GM23248 (cell line): ENCODE data around the gene KLHDC3. TPM values are rescaled to one million over a fixed set of nuclear protein-coding genes. Genes with fewer than 3 reads are reported as not detected.
A peak's percentile ranks its signal among the peaks of the same experiment; 100 is the strongest.
"Not testable (repeated sequence)": the region's sequence is repeated elsewhere in the genome, so short reads cannot be mapped to it uniquely, and the experiment has no call there.

Experiments
- DNase-seq: peaks from one replicate; pipeline ENCODE4 v3.0.0-alpha.2; 2015
- H2AFZ ChIP-seq: fragments of 200-600 bp; sonication (generic); 2 replicates; pipeline ENCODE4 v1.6.1; 2016; ENCODE audit warnings: antibody characterized with exemption
- H3F3A ChIP-seq: fragments of 200-600 bp; sonication (generic); 2 replicates; pipeline ENCODE4 v1.6.1; 2016; ENCODE audit warnings: mild to moderate bottlenecking, antibody characterized with exemption, mixed run types; ENCODE audit not compliant: insufficient read depth
- H3K27ac ChIP-seq: fragments of 200-600 bp; sonication (generic); 2 replicates; pipeline ENCODE4 v1.5.1; 2016; ENCODE audit warnings: mild to moderate bottlenecking
- H3K27me3 ChIP-seq: fragments of 200-600 bp; sonication (generic); replicated peaks from 2 replicates; pipeline ENCODE4 v1.6.1; 2016; ENCODE audit warnings: mild to moderate bottlenecking; ENCODE audit not compliant: insufficient read depth
- H3K36me3 ChIP-seq: fragments of 200-600 bp; sonication (generic); 2 replicates; pipeline ENCODE4 v1.6.1; 2016; ENCODE audit warnings: low read depth, mild to moderate bottlenecking
- H3K4me1 ChIP-seq: fragments of 200-600 bp; sonication (generic); 2 replicates; pipeline ENCODE4 v1.6.1; 2016; ENCODE audit warnings: mild to moderate bottlenecking; ENCODE audit not compliant: insufficient read depth
- H3K4me2 ChIP-seq: fragments of 200-600 bp; sonication (generic); one replicate; pipeline ENCODE4 v1.6.1; 2016; ENCODE audit warnings: mild to moderate bottlenecking; ENCODE audit not compliant: unreplicated experiment
- H3K4me3 ChIP-seq: fragments of 200-600 bp; sonication (generic); 2 replicates; pipeline ENCODE4 v1.5.1; 2016; ENCODE audit warnings: mild to moderate bottlenecking
- H3K79me2 ChIP-seq: fragments of 200-600 bp; sonication (generic); 2 replicates; pipeline ENCODE4 v1.6.1; 2016; ENCODE audit warnings: mild to moderate bottlenecking; ENCODE audit not compliant: insufficient read depth
- H3K9ac ChIP-seq: fragments of 200-600 bp; sonication (generic); 2 replicates; pipeline ENCODE4 v1.6.1; 2016; ENCODE audit warnings: mild to moderate bottlenecking
- H3K9me2 ChIP-seq: fragments of 200-600 bp; sonication (generic); 2 replicates; pipeline ENCODE4 v1.6.1; 2016; ENCODE audit warnings: mixed run types, mild to moderate bottlenecking, moderate library complexity; ENCODE audit not compliant: insufficient read depth
- H3K9me3 ChIP-seq: fragments of 200-600 bp; sonication (generic); one replicate; pipeline ENCODE4 v1.6.1; 2017; ENCODE audit warnings: low read depth
- H4K20me1 ChIP-seq: fragments of 200-600 bp; sonication (generic); 2 replicates; pipeline ENCODE4 v1.6.0; 2016; ENCODE audit not compliant: insufficient read depth
- EZH2 ChIP-seq: fragments of 200-600 bp; sonication (generic); IDR thresholded peaks from 2 replicates; pipeline ENCODE4 v1.6.1; 2018; ENCODE audit warnings: antibody characterized with exemption, mild to moderate bottlenecking; ENCODE audit not compliant: insufficient read depth, poor library complexity, severe bottlenecking
- EZH2phosphoT487 ChIP-seq: fragments of 200-600 bp; sonication (generic); IDR thresholded peaks from 2 replicates; pipeline ENCODE4 v1.6.1; 2018; ENCODE audit warnings: antibody characterized with exemption, moderate library complexity, mild to moderate bottlenecking, low read depth; ENCODE audit not compliant: insufficient read depth
- WGBS, 2 experiments: methylation state at CpG; one replicate each; pipeline ENCODE4 v1.1.6; 2015 to 2017; ENCODE audit warnings: low lambda C conversion rate in 2 of 2, low coverage in 1 of 2; ENCODE audit errors: missing lambda C conversion rate in 2 of 2; 5-methylcytosine and 5-hydroxymethylcytosine counted together
- in situ Hi-C: fragments of 300-500 bp; cut with MboI; formaldehyde crosslinking; loops from 2 replicates; pipeline ENCODE4 v1.15.0; 2020
- polyA plus RNA-seq: library from polyadenylated mRNA; unstranded; fragments of >200 nt; fragmentation: Nextera tagmentation; extraction: Ambion mirVana; gene quantifications from 2 replicates; pipeline ENCODE4 v1.2.1, GENCODE V29; 2016
- total RNA-seq: library from RNA; depleted of rRNA; stranded (reverse); fragments of >200 nt; shearing (Covaris generic); gene quantifications from 2 replicates; pipeline ENCODE4 v1.2.3, GENCODE V29; 2014

Gene KLHDC3
- total and polyA plus RNA-seq, 2 experiments from 2014 or later, result 94.3 to 129 TPM

DNA sequence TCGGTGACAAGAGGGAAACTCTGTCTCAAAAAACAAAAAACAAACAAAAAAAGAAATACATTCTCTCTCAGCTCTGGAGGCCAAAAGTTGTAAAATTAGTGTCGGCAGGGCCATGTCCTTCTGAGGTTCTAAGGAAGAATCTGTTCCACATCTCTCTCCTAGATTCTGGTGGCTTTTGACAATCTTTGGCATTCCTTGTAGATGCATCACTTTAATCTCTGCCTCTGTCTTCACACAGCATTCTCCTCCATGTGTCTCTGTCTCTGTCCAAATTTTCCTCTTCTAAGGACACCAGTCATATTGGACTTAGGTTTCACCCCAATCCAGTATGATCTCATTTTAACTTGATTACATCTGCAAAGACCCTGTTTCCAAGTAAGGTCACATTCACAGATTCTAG lies 20.6 kb upstream of the KLHDC3 start:
- no peak overlapping the region for H2AFZ ChIP-seq
- no peaks in the 10 kb centered on the region for H3K9me3 ChIP-seq
- no peaks in the 10 kb centered on the region for H4K20me1 ChIP-seq
- H3K4me1 ChIP-seq, result 0 out of 2 replicates have a peak, but pooled peaks cover 3% of the 10 kb centered on the region
- no peaks in the 10 kb centered on the region for H3K9me2 ChIP-seq
- no peaks in the 10 kb centered on the region for H3K27me3 ChIP-seq
- in situ Hi-C loops, result no loop called here
- no peaks in the 10 kb centered on the region; the same call in 1 of the 2 replicates for H3K36me3 ChIP-seq
- H3F3A ChIP-seq, result no peaks in the 10 kb centered on the region; the same call in 1 of the 2 replicates
- H3K79me2 ChIP-seq, result peaks cover 34% of the 10 kb centered on the region
- DNase-seq, result peak; percentile 28
- H3K4me2 ChIP-seq, result no peak overlapping the region
- no peak overlapping the region for H3K9ac ChIP-seq
- H3K4me3 ChIP-seq, result no peak overlapping the region
- WGBS, 2 experiments, result 64 to 78% methylated on average over 2 of the region's 2 CpGs
- no peak overlapping the region for H3K27ac ChIP-seq
- no peak for TF ChIP-seq EZH2phosphoT487
- TF ChIP-seq EZH2, result no peak

DNA sequence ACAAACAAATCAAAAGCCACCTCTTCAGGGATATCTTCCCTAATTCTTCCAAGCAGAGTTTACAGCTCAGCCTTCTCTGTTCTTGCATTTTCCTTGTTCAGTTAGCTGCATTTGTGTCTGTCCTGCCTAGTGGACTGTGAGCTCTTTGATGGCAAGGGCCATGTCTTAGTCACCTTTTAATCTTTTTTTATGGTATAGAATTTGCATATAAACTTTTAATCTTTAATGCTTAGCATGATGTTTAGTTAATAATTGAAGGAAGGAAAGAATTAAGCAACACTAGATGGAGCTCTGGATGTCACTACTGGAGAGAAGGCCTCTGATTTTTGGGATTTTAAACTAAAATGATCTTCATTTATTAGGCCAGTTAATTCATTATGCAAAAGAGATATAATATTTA lies 17.5 kb upstream of the KLHDC3 start:
- Histone ChIP-seq H3K79me2 (peaks cover 36% of the 10 kb centered on the region), H3K9ac (no peak overlapping the region), H3K9me2 (no peaks in the 10 kb centered on the region), H3K4me3 (no peak overlapping the region), H3K27me3 (no peaks in the 10 kb centered on the region), H3K4me1 (0 out of 2 replicates have a peak, but pooled peaks cover 3% of the 10 kb centered on the region), H3F3A (no peaks in the 10 kb centered on the region; the same call in 1 of the 2 replicates), H3K27ac (no peak overlapping the region), H3K9me3 (no peaks in the 10 kb centered on the region), H3K4me2 (no peak overlapping the region), H2AFZ (no peak overlapping the region), H3K36me3 (no peaks in the 10 kb centered on the region; the same call in 1 of the 2 replicates), H4K20me1 (no peaks in the 10 kb centered on the region)
- no peak for DNase-seq
- in situ Hi-C loops, result no loop called here
- TF ChIP-seq EZH2, result no peak
- no peak for TF ChIP-seq EZH2phosphoT487

DNA sequence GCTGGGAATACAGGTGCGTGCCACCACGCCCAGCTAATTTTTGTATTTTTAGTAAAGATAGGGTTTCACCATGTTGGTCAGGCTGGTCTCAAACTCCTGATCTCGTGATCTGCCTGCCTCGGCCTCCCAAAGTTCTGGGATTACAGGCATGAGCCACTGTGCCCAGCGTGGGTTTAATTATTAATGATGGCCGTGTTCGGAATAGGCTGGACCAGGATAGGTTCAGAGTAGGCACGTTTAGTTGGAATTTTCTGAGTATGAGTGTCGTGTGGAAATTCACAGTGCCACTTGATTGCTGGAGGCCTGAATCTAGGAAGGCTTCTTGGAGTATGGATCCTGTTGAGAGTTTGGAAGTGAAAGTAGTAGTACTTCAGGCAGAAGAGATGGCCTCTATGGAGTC lies 15.8 kb upstream of the KLHDC3 start:
- H3K9ac ChIP-seq, DNase-seq, H3K9me2 ChIP-seq, H3K4me2 ChIP-seq, H3K9me3 ChIP-seq, H3K27me3 ChIP-seq, in situ Hi-C loops, H3K4me3 ChIP-seq, H3F3A ChIP-seq, H3K36me3 ChIP-seq, H4K20me1 ChIP-seq, H2AFZ ChIP-seq, H3K4me1 ChIP-seq, H3K27ac ChIP-seq: not testable (repeated sequence)
- peaks cover 32% of the 10 kb centered on the region for H3K79me2 ChIP-seq
- WGBS, 2 experiments, result 93 to 95% methylated on average over 9 of the region's 9 CpGs

DNA sequence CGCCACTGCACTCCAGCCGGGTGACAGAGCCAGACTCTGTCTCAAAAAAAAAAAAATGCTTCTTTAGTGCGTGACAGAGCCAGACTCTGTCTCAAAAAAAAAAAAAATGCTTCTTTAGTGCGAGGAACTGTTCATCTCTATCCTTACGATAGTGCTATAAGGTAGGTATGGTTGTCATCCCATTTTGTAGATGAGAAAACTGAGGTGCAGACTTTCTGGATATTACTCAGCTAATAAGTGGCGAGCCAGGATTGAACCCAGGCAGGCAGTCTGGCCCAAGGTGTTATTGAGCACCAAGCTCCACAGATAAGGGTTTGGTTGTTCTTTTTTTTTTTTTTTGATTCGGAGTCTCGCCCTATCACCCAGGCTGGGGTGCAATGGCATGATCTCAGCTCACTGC lies 12.2 kb upstream of the KLHDC3 start:
- no peaks in the 10 kb centered on the region for H3K4me1 ChIP-seq
- H4K20me1 ChIP-seq, result no peaks in the 10 kb centered on the region
- no peak overlapping the region for H3K27ac ChIP-seq
- no peaks in the 10 kb centered on the region for H3K9me3 ChIP-seq
- TF ChIP-seq EZH2phosphoT487, result no peak
- TF ChIP-seq EZH2, result no peak
- H3F3A ChIP-seq, result 0 out of 2 replicates have a peak, but pooled peaks cover 6% of the 10 kb centered on the region
- H2AFZ ChIP-seq, result no peak overlapping the region
- in situ Hi-C loops, result no loop called here
- H3K4me2 ChIP-seq, result no peak overlapping the region
- H3K9me2 ChIP-seq, result no peaks in the 10 kb centered on the region
- DNase-seq, result no peak
- peaks cover 36% of the 10 kb centered on the region for H3K79me2 ChIP-seq
- 96 to 97% methylated on average over 8 of the region's 8 CpGs for WGBS, 2 experiments
- H3K36me3 ChIP-seq, result 0 out of 2 replicates have a peak, but pooled peaks cover 5% of the 10 kb centered on the region
- no peak overlapping the region for H3K9ac ChIP-seq
- H3K4me3 ChIP-seq, result no peak overlapping the region
- no peaks in the 10 kb centered on the region for H3K27me3 ChIP-seq

DNA sequence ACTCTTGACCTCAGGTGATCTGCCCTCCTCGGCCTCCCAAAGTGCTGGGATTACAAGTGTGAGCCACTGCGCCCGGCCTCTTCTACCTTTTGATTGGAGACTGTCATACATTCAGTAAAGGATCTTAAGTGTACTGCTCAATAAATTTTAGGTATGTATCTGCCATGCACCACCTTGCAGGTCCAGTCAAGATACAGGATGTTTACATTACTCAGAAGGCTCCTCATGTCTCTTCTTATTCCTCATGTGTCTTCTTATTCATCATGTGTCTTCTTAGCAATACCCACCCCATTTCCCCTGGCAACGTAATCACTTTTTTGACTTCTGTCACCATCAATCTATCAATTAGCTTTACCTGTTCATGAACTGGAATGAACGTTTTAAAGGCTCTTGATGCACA lies 8.2 kb upstream of the KLHDC3 start:
- H2AFZ ChIP-seq, result no peak overlapping the region
- H3K36me3 ChIP-seq, result peaks cover 5% of the 10 kb centered on the region; the same call in 1 of the 2 replicates
- H3K9ac ChIP-seq, result no peak overlapping the region
- TF ChIP-seq EZH2phosphoT487 (no peak), EZH2 (no peak)
- no peak overlapping the region for H3K4me2 ChIP-seq
- no peak overlapping the region for H3K4me3 ChIP-seq
- peaks cover 11% of the 10 kb centered on the region for H3K79me2 ChIP-seq
- H3K4me1 ChIP-seq, result no peaks in the 10 kb centered on the region
- H3K27me3 ChIP-seq, result no peaks in the 10 kb centered on the region
- no peaks in the 10 kb centered on the region for H4K20me1 ChIP-seq
- in situ Hi-C loops, result no loop called here
- 83 to 86% methylated on average over 5 of the region's 5 CpGs for WGBS, 2 experiments
- no peak overlapping the region for H3K27ac ChIP-seq
- H3K9me2 ChIP-seq, result no peaks in the 10 kb centered on the region
- 0 out of 2 replicates have a peak, but pooled peaks cover 13% of the 10 kb centered on the region for H3F3A ChIP-seq
- no peak for DNase-seq
- no peaks in the 10 kb centered on the region for H3K9me3 ChIP-seq
